ENCODE measurements around the gene CYTL1. TPM values are rescaled to one million over a fixed set of nuclear protein-coding genes. Genes with fewer than 3 reads are reported as not detected.

CYTL1 gene
- total and polyA plus RNA-seq, 9 of the 15 experiments (the other 6 are each of a cell fraction or from before 2014, with no cell fraction given): not detected

- Histone ChIP-seq H3K9me3 (replicated peaks; ENCODE audit: control insufficient read depth, insufficient read depth, low read depth, low read length) (no peaks in the 10 kb centered on the region), H2AFZ (ENCODE audit: low read depth, low read length) (no peak overlapping the region), H3K9ac (ENCODE audit: insufficient read depth in 1 of 2, low read depth in 2 of 2, low read length in 2 of 2) (no peak overlapping the region), H3K79me2 (ENCODE audit: control insufficient read depth, insufficient read depth, low read length) (no peaks in the 10 kb centered on the region), H4K20me1 (replicated peaks; ENCODE audit: control insufficient read depth, insufficient read depth, low read length) (no peaks in the 10 kb centered on the region), H3K27me3 (ENCODE audit: control insufficient read depth in 2 of 2, insufficient read depth in 2 of 2, low read length in 2 of 2) (peaks cover 0 to 5% of the 10 kb centered on the region in 2 experiments; a peak in 1 of 5 replicates), H3K4me3 (no peak overlapping the region), H3K27ac (ENCODE audit: extremely low read depth, low read depth, low read length) (no peak overlapping the region), H3K36me3 (ENCODE audit: control insufficient read depth, insufficient read depth, low read length) (no peaks in the 10 kb centered on the region), H3K4me2 (ENCODE audit: insufficient read depth, low read length) (no peak overlapping the region), H3K4me1 (replicated peaks in 1 of 2; ENCODE audit: control insufficient read depth in 2 of 2, insufficient read depth in 2 of 2, low read length in 2 of 2) (peaks cover 7 to 19% of the 10 kb centered on the region in 2 experiments; a peak in 3 of 5 replicates), H3K9me1 (ENCODE audit: control insufficient read depth, insufficient read depth, low read length) (no peaks in the 10 kb centered on the region)
- WGBS (ENCODE audit: insufficient coverage, low coverage, missing lambda C conversion rate): 8% methylated on average over 5 of the region's 5 CpGs
- DNase-seq (ENCODE audit: extremely low read depth in 1 of 4, low spot score in 3 of 4) (no peak), FAIRE-seq (no peak), ATAC-seq (no peak)
- BruUV-seq (replicated peaks): no TSS peak
- ChIA-PET POLR2A (interaction anchor here (1.0 kb wide), 1 partner anchor 14 kb away, joined by 3 read pairs; no protein-coding TSS in a partner anchor), CTCF (ENCODE audit: low intra/inter-chr PET ratio) (no interaction called here)
- TF ChIP-seq KLF10 (CRISPR knock-in tag; IDR thresholded peaks at IDR 0.05) (no peak), TBL1XR1 (IDR thresholded peaks at IDR 0.05; ENCODE audit: low read length in 2 of 2) (no peak), MGA (IDR thresholded peaks at IDR 0.05) (no peak), FOXO4 (CRISPR knock-in tag; IDR thresholded peaks at IDR 0.05) (no peak), GABPB2 (CRISPR knock-in tag; conservative IDR thresholded peaks at IDR 0.05) (no peak)
- in situ Hi-C loops (cut with MboI): no loop called here
- intact Hi-C loops (cut with micrococcal nuclease): loop anchor here (5.0 kb wide), 1 partner anchor 323 kb away; no protein-coding TSS in a partner anchor
Observed at GRCh38 chr4:5054532-5054931, 35.3 kb upstream of the CYTL1 start.
